Measurements from ENCODE around the gene RAMP1.

Gene RAMP1

DNA sequence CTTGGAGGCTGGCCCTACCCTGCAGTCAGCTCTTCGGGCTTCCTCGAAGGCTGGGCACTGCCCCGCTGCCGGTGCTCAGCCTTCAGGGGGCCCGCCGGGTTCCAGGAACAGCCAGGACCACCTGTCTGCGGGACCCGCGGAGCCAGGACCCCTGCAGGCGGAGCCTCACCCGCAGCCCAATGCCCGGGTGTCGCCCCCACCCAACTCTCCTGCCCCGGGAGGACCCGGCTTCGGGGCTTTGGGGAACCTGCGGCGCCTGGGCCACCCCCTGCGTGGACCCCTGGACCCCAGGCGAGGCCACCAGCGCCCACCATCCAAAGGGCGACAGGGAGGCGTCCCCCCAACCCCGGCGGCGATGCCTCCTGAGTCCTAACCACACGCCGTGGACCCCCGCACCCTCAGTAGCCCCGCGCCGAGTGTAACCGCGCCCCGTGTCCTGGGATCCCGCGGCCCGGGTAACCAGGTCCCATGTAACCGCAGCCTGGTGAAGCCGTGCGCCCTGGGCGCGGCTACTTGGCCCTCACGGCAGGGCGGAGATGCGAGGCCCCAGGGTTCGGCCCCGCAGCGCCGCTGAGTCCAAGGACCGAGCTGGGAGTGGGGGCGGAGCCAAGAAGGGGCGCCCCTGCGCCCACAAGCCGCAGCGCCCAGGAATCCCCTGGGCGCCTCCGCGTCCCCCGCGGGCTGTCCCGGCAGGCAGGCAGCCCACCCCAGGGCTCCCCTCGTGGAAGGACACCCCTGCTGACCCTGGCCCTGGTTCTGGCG is 96.4 kb downstream of the RAMP1 start:
- no peak for DNase-seq

DNA sequence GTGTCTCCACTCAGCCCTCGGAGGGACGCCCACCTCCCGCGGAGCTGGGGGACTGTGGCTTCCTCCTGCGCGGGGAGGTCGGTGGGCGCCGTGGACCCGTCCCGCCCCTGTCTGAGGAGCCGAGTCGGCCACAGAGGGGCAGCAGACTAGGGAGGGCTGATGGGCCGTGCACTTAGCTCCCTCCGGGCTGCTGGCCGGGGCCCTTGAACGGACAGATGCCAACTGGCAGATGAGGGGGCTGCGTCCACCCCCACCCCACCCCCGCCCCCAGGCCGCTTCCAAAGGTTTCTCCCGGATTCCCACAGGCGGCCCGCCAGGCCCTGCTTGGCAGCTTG is 96.9 kb downstream of the RAMP1 start:
- DNase-seq, result no peak

DNA sequence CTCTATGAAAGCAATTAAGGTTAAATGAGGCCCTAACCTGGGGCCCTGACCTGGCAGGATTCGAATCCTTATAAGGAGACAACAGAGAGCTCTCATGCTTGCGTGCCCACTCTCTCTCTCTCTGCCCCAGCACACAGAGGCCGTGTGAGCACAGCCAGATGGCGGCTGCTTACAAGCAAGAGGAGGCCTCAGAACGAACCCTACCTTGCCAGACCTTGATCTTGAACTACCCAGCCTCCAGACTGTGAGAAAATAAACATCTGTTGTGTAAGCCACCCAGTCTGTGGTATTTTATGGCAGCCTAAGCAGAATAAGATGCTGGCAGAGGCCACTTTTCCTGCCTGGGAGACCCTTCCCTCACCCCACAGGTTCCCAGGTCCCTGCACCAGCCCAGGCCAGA is 102.2 kb downstream of the RAMP1 start:
- no peak for DNase-seq

Measured in inflammatory macrophage (primary cell).